ENCODE results near the gene PRR13.
"Not testable (repeated sequence)": the region's sequence is repeated elsewhere in the genome, so short reads cannot be mapped to it uniquely, and the experiment has no call there.

PRR13 gene

DNA sequence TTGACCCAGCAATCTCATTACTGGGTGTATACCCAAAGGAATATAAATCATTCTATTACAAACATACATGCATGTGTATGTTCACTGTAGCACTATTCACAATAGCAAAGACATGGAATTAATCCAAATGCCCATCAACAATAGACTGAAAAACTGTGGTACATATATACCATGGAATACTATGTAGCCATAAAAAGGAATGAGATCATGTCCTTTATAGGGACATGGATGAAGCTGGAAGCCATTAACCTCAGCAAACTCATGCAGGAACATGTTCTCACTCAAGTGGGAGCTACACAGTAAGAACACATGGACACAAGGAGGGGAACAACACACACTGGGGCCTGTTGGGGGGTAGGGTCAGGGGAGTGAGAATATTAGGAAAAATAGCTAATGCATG, 2.0 kb upstream of the PRR13 start:
- DNase-seq = not testable (repeated sequence)

DNA sequence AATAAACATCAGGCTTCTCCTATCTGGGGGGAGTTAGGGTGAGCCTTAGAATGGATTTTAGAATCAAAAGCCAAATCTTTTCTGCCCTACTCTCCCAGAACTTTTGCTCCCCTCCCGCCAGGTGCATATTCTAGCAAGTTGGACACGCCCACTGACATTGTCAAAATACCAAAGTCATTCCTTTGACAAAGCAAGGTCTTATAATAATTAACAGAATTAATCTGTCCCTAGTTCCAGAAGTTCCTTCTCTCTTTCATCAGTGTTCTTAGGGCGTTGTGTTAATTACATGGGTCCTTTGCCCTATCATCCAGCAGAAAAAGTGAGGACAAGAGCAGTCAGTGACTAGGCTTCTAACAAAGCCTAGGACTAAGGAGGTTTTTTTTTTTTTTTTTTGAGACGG, 2.4 kb downstream of the PRR13 start:
- DNase-seq = no peak

DNA sequence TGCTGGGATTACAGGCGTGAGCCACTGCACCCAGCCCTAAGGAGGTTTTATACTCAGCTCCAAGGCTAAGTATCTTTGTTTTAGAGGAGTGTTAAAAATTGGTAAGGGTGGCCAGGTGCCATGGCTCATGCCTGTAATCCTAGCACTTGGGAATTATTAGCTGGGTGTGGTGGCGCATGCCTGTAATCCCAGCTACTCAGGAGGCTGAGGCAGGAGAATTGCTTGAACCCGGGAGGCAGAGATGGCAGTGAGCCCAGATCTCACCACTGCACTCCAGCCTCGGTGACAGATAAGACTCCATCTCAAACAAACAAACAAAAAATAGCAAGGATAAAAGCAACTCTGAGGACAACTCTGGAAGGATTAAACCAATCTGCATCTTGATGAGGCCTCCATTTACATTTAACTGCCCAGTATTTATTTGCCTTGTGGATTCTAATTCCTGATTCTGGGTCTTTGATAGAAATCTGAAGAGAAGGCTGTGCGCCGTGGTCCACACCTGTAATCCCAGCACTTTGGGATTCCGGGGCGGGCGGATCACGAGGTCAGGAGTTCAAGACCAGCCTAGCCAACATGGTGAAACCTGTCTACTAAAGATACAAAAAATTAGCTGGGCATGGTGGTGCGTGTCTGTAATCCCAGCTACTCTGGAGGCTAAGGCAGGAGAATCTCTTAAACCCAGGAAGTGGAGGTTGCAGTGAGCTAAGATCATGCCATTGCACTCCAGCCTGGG, 3.2 kb downstream of the PRR13 start:
- not testable (repeated sequence) for DNase-seq

DNA sequence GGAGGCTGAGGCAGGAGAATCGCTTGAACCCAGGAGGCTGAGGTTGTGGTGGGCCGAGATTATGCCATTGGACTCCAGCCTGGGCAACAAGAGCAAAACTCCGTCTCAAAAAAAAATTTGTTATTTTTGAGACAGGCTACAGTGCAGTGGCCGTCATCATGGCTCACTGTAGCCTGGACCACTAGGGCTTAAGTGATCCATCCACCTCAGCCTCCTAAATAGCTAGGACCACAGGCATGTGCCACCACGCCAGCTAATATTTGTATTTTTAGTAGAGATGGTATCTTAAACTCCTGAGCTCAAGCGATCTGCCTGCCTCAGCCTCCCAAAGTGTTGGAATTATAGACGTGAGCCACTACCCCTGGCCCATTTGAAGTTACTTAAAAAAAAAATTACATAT, 9.4 kb downstream of the PRR13 start:
- no peak for DNase-seq

DNA sequence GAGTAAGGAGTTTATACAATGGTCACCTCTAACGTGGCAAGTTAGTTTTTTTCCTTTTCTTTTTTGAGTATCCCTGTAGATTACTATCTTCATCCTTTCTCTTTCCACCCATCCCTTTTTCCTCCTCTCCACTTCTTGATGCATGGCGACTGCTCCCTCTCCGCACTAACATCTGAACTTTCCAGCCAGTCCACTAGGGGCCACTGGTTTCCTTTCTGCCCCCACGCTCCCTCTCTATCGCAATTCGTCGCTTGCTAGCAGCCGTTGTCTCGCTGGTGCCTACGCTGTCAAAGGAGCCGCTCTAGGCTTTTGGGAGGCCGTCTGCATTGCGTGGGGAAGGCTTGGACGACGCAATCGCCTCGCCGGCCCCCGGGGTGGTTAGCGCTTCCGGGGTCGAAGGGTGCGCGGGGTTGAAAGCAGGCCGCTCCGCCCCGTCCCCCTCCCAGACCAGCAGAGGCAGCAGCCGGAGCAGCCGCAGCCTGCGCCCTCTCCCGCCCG, 10.2 kb downstream of the PRR13 start, which contains the start of gene PCBP2:
TSS of gene PCBP2 (plus strand) at position 442 of the 498 bp plus-strand sequence. CDS start 2,699 bp downstream, outside the sequence.
- peak; percentile 91 for DNase-seq

DNA sequence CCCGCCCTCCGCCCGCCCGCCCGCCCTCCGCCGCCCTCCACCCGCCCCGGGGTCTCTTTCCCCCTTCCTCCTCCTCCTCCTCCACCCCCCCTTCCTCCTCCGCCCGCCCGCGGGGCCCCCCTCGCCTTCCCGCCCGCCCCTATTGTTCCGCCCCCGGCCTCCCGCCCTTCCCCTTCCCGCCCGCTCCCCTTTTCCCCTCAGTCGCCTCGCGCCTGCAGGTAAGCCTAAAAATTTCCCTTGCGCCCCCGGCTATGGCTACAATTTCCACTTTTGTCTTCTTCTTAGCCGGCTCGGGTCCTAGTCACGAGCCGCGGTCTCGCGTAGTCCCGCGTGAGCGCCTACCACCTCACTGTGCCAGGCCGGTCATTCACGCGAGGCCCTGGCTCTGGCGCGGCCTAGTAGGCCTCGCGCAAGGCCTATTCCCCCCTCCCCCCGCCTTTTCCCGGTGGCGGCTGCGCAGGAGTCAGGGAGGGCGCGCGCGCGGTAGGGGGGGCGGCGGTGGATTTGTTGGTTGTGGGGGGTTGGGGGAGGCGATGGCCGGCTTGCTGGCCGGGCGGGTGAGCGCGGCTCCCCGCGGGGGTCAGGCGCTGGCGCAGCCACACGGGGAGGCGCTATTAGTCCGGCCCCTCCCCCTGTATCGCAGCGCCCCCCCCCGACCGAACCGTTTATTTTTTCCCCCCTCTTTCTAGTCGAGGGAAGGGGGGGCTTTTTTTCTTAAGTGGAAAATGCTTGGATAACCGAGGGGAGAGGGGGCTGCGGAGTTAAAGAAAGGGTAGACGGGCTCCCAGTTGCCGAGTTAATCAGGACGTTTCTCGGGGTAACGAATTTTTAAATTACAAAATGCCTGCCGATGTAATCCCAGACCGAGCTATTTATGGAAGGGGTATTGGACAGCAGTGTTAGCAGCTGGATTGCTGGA, 10.9 kb downstream of the PRR13 start:
- peak; percentile 64 for DNase-seq

DNA sequence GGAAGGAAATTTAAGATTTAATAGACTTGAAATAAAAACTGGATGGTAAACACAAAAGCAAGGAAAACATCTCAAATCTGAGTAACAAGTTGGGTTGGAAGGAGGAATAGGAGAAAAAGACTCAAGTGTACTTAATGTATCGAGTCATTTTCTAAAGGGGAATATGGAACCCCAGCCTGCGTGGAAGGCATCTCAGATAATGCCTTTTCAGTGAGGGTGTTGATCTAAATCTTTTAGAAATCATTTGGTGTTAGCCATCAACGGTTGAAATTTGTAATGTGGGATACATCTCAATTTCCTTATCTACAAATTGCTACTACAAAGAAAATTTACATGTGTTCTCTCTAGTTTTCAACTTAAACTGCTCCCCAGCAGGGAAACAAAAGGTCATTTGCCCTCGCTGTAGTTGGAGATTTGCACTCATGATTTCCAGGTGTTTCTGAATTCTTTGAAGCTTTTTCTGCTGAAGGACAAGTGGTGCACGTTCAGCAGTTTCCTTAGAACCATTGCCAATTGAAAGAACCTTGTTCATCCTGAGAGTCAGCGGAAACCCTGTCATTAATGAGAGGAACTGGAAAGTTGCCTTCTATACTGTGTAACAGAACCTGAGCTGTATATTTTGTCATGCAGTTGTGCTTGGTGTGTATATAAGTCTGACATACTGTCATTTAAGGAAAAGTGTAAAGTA, 12.6 kb downstream of the PRR13 start:
- no peak for DNase-seq

DNA sequence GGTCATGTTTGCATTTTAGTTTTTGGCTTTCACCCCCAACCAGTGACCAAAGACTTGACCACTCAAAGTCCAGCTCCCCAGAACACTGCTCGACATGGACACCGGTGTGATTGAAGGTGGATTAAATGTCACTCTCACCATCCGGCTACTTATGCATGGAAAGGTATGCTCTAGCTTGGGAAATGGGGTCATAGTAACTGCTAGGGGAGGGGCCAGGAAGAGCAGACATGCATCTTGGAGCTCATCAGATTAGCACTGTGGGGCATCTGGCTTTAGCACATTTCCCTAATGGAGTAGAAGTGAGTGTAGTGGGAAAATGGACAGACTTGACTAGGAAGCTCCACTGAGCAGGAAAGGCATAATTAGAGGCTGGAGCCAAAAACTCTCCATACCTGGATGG, 13.2 kb downstream of the PRR13 start:
- DNase-seq = no peak

DNA sequence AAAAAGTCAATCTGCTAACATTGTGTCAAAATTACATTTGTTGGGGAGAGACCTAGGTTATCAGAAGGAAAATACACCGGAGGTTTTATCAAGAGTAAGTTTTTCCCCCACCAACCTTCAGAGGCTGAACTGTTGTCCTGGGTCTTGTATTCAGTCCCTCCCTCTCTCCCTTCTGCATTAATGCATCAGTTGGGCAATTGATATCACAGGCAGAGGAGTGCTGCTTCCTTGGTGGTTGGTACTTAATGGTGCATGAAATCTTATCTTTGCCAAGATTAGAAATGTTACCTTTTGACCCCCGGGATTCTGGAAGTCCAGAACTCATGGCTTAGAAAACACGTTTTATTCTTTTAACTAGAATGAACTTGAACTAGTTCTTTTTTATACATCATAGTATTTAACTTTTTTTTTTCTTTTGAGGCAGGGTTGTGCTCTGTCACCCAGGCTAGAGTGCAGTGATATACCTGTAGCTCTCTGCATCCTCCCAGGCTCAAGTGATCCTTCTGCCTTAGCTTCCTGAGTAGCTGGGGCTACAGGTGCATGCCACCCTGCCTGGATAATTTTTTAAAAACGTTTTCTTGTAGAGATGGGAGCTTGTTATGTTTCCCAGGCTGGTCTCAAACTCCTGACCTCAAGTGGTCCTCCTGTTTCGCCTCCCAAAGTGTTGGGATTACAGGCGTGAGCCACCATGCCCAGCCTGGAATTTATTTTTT, 15.3 kb downstream of the PRR13 start:
- no peak for DNase-seq

DNA sequence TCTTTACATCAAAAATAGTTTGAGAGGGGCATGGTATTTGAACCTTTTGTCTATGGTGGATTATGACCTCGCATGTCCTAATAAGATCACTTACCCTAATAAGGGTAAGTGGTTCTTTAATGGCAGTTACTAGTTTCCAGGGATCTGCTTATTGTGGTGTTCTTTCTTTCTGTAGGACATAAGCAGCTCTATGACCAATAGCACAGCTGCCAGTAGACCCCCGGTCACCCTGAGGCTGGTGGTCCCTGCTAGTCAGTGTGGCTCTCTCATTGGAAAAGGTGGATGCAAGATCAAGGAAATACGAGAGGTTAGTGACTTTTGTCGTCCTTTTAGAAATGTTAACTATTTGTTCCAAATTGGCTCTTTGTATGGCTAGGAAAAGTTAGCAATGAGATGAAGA, 17.6 kb downstream of the PRR13 start:
- no peak for DNase-seq

DNA sequence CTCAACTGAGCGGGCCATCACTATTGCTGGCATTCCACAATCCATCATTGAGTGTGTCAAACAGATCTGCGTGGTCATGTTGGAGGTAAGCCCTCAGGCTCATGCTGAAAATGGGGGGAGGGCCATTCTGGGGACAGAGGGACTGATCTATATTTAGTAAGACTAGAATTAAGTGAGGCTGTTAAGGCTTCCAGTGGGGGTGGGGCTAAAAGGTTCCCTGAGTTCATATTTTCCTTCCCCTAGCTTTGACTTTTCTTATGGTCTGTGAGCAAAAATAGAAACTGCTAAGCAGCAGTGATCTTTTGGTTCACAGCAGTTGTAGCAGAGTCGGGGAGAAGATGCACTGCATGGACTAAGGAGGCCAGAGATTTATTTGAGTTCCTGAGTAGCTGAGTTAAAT, 19.5 kb downstream of the PRR13 start:
- no peak for DNase-seq

DNA sequence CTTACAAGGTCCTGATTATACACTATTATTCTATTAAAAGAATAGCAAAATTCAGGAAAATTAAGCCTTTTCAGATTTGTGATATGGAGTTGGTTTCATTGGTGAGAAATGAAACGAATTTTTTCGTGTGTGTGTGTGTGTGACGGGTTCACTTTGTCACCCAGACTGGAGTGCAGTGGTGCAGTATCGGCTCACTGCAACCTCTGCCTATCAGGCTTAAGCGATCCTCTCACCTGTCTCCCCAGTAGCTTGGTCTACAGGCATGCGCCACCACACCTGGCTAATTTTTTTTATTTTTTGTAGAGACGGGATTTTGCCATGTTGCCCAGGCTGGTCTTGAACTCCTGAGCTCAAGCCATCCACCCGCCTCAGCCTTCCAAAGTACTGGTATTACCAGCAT, 20.1 kb downstream of the PRR13 start:
- DNase-seq = no peak

DNA sequence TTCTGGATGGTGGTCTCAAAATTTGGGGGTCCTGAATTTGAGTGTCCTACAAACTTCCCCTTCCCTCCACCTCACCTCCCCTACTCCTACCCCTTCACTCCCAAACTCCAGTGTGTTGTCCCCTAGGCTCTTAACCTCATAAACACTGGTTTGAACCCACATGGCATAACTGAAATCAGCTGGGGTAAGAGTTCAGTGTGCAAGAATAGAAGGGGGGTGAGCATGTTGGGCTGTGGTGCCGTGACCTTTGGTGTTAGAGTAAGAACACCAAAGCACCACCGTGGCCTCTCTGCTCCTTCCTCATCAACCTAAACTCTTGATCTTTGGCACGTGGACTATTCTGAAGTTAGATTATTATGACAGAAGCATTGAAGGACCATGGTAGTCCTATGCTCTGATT, 21.4 kb downstream of the PRR13 start:
- no peak for DNase-seq

DNA sequence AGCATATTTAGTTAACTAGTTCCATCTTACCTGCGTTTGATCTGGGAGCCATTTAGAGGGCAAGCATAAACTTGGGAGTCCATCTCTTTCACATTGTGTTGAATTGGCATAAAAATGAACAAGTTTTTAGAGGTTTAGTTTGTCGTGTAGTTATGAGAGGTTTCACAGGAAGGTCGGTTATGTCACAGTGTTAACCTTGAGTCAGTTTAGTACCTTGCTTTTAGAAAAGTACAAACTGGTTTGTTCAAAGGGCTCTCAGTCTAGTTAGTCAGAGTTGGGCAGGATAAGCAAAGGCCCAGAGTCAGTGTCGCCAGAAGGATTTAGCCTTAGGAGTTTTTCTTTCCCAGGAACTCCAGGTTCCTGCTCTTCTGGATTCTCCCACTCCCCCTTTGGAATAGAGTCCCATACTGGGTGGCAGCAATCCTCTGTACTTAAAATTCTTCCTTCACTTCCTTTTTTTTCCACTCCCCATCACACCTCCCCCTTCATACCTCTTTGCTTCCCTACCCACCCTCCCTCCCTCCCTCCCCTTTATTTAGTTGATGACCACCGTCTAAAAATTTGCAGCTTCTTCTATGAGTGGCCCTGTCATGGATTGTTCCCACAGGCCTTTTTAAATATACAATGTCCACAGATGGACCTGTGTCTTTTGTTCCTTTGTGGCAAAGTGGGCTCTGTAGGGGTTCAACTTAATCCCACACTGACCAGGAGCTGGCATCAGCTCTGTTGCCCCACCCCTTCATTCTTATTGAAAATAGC, 22.4 kb downstream of the PRR13 start:
- no peak for DNase-seq

DNA sequence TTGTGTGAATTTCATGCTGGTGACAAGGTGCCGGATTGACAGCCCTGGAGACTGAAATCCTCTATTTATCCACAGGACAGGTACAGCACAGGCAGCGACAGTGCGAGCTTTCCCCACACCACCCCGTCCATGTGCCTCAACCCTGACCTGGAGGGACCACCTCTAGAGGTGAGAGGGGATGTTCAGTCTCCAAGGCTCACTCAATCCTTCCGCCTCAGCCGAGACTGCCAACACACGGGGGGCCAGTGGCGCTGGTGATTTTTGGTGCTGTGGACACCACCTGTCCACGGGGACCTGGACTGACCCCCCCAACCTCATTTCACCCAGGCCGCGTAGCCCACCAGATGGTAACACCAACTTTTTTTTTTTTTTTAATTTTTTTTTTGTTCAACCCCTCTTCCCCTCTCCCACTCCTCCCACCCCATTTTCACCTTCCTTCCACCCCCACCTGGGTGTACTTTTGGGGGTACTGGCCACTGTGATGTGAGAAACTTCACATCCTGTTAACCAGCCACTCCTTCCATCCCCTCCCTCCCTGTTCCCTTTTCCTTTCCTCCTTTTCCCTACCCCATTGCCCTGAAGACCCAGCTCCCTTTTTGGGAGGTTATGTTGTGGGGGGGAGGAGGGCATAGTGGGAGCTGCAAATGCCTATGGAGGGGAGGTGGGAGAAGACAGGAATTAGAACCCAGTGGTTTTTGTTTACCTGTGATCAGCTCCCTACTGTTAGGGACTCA, 23.3 kb downstream of the PRR13 start:
- DNase-seq = no peak

DNA sequence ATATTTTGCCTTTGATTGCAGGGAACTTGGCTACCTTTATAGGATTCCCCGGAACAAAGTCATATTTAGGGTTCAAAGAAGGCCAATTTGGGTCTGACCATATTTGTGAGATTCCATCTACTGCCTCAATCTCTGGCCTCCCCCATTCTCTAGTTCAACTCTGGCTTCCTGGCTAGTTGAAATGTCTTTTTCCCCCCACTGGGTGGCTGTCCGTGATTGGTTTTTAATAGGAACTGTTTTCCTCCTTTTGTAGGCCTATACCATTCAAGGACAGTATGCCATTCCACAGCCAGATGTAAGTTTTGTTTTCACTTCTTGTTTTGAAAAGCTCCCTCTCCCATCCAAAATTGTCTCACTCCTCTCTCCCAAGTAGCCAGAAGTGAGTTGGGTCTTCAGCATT, 24.1 kb downstream of the PRR13 start:
- no peak for DNase-seq

DNA sequence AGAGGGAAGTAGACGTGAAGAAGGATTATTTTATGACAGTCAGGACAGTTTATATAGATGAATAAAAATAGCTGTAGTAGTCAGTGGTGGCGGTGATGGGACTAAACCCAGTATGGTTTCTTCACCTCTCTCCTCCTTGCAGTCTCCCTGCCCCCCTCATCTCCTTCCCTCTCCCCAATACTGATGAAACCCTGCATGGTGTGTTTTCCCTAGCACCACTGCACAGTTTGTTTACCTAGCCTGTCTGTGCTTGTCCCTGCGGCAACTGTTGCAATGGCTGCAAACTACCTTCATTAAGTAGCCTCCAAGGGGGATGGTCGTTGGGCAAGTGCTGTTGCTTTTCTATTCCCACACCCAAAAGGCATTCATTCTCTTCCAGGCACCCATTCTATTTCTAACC, 25.1 kb downstream of the PRR13 start:
- no peak for DNase-seq

DNA sequence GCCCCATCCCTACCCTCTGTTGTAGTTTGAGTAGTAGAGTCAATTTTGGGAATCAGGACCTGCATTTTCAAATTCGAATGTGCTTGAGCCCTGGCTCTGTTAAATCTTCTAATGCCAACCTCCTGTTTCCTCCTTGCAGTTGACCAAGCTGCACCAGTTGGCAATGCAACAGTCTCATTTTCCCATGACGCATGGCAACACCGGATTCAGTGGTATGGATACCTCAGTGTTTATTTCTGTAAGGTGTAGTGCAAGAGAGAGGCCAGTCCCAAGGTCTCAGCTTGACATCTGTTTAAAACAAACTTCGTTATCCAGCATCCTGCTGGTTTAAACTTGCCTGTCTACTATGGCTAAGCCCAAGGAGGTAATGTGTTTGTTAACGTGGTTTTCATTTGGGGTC, 25.5 kb downstream of the PRR13 start:
- DNase-seq = no peak

DNA sequence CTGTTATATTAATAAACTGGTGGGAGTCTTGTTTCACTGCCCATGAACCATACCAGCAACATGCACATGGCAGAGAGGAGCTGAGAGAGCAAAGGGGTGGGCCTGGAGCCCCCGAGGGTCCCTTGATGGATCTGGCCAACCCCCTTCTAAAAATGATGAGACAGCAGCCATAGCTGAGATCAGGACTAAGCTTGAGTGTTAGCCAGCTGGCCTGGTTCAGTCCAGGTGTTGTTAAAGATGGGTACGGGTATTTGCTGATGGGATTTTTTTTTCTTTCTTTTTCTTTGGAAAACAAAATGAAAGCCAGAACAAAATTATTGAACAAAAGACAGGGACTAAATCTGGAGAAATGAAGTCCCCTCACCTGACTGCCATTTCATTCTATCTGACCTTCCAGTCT, 26.3 kb downstream of the PRR13 start:
- no peak for DNase-seq

DNA sequence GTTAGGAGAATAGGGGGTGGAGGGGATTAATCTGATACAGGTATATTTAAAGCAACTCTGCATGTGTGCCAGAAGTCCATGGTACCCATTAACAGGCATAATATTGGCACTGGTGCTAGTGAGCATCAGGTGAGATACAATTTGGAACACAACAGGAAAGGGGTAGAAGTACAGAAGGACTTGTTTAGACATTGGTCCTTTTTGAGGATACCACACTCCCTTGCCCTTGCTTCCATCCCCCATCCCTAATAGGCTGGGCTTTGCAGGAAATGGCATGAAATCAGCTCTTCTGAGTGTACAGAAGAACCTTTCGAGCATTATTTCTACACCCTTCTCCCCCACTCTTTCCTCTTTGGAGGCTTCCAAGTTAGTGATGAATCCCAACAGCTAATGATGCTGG, 26.7 kb downstream of the PRR13 start:
- no peak for DNase-seq

DNA sequence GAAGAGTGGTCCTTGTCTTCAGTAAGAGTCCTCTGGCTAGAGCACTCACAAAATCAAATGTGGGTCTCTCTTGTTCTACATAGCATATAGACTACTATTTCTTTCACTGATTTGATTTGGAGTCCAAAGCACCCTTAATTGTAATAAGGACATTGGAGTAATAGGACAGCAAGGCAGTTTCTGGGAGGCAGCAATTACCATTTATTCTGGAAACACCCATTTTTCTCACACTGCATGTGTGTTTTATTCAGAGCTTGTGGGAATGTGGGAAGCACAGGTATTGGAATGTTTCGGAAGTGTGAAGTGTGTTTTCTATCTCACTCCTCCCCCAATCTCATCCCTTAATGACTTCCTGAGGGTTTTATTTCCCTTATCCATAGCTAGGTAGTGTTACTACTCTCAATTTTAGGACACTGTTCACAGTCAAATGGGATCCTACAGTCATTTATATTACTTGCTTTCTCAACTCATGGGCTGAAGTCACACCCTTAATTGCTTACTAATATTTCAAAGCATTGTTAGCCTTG, 30.6 kb downstream of the PRR13 start:
- DNase-seq = no peak
